GM18511 (cell line): Measurements from ENCODE around the gene MAN1A2.

ENCODE experiments used
- ATAC-seq: cut with Tn5 transposase; IDR thresholded peaks from one replicate; pipeline ENCODE4 v1.9.1; 2021; ENCODE audit warnings: mild to moderate bottlenecking, moderate library complexity; ENCODE audit not compliant: unreplicated experiment

Gene MAN1A2

DNA sequence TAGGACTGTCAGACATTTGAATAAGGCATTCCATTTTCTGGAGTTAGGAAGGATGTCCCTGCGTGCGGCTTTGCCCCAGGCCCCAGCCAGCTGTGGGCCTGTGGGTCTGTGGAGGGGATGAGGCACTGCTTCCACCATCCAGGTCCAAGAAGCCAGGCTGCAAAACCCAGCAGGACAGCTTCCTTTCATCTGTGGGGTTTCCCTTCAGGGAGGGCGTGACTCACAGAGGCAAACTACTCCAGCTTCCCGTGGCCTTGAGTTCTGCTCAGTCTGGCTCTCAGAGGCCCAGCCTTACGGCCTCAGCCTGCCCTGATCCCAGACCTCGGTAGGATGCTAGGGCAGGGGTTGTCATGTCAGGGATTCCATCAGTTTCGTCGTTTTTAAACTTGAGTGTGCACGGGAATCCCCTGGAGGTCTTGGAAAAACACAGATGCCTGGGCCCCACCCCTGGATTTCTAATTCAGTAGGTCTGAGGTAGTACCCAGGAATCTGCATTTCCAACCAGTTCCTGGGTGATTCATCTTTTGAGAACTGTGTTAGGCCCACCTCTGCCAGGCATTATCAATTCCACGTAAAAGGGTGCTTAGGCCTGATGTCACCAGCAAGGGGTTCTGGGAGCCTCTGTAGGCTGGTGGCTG is 206.3 kb downstream of the MAN1A2 start:
- ATAC-seq, result no peak

DNA sequence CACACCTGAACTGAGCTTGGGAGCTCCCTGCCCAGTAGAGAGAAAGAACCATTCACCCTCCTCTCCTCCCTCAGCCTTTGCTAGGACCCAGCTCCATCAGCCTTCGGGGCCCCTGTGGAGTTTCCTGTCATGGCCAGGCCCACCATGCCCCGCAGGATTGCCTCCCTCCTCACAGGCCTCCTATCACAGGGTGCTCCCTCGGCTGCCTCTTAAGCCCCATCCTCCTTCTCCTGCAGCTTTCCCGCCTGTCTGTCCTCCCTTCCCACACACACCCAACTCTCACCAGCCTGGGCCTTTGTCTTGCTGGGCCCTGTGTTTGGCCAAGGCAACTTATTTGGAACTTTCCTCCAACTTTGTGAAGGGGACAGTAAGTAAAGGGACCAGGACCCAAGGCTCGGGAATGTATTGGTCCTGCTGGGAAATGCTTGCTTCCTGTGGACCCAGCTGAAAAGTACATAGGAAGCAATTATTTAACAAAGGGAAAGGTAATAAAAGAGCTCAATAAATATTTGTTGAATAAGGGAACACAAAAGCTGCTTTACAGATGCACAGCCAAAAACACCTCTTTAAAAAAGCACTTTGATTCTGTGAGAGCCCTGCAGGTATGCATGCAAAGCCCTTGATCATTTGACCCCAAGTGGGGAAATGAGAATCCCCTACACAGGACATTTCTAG is 207.0 kb downstream of the MAN1A2 start:
- no peak for ATAC-seq

DNA sequence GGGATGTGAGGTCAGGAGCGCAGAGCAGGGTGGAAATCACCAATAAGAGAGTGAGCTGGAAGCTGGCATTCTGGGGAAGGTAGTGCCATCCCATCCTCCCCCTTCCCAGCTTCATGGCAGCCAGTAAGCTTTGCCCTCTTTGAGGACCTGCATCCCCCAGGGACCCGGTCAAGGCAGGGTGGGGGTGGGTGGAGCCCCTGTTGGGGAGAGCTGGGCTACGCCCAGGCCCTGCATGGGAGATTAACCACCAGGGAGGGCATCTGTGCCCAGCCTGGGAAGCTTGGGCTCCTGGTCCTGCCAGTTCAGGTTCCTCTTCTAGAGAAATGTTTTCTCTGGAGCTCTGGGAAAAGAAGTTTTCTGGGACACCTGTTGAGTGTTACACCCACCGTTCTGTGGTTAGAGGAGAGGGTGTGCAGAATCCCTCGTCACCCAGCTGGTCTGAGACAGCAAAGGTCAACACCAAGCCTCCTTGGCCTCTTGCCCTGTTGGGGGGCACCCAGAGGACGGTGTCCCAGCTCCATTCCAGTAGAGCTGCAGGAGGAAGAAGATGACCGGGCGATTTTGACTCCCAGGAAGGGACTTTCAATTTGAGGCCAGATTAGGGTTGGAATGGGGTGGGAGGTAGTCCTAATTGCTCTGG is 208.5 kb downstream of the MAN1A2 start:
- no peak for ATAC-seq

DNA sequence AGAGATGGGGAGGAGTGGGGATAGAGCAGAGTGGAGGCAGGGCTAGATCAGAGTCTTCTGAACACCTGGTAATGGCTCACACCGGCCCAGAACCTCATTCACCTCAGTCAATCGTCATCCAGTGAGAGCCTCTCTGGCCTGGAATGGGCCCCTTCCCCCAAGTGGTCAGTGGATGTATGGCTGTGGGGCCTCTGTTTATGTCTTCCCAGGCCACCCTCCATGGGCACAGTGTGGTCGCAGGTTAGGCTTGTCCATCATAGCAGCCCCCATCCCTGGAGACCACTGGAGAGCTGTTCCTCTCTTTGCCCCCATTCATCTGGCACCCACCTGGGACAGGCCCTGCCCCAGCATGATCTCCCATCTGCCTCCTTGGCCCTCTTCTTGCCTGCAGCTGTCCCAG is 209.0 kb downstream of the MAN1A2 start:
- ATAC-seq, result no peak

DNA sequence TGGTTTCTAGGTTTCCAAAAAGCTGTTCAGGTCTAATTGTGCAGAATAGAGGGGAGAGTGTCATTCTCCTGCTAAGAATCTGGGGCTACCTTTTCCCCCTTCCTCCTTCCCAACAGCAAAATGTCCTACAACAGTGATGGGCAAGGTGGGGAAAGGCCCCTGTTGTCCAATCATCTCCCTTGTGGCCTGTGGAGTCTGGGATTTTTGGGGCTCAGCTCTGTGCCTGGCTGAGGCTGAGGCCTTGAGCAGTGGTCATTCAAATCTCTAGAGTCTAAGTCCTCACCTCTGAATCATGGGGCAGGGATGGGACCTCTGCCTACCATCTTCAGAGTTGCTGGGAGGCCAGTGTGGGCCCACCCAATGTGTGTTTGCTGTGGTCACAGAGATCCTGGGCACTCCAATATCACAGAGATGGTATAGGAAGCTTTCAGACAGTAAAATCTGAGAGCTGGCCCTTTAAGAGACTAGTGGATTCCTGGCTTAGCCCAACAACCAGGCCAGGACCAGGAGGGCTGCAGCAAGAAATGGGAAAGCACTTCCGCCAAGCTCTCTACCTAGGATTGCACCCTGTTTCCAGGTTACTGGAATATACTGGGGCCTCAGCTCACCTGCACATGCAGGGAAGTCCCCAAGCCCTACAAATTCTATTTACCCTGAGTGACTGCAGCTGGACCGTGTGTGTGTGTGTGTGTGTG is 210.1 kb downstream of the MAN1A2 start:
- ATAC-seq, result no peak

DNA sequence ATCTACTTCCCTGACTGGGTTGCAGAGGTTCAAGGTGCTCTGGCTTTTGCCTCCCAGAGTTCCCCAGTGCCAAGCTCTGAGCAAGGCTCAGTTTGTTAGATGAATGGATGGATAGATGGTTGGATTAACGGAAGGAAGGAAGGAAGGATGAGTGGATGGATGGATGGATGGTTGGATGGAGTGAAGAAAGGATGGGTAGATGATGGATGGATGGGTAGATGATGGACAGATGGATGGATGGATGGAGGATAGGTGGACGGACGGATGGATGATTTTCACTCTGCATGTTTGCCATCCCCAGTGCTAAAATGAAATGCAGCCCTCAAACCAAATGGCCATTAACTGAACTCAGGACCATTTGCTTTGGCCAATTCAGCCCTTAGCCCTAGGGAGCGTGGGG is 211.2 kb downstream of the MAN1A2 start:
- no peak for ATAC-seq
